Measurements from ENCODE around the gene VCP.

Gene VCP

GRCh38 chr9:35104586-35104985, 32.2 kb upstream of the VCP start:
- no peak overlapping the region for H4K8ac ChIP-seq (ENCODE audit: low read depth, low read length)
- H3K36me3 ChIP-seq (ENCODE audit: control insufficient read depth, insufficient read depth, low read length) = no peaks in the 10 kb centered on the region
- no peak overlapping the region for H3K18ac ChIP-seq (ENCODE audit: low read length)
- H3K56ac ChIP-seq (ENCODE audit: low read length) = no peak overlapping the region
- WGBS (ENCODE audit: extremely low coverage, insufficient coverage, low lambda C conversion rate) = no CpG with 5 or more reads among the region's 4 CpGs
- H2BK15ac ChIP-seq (replicated peaks; ENCODE audit: low read depth) = no peak overlapping the region
- H3K23ac ChIP-seq (ENCODE audit: low read length) = no peak overlapping the region
- H3K4ac ChIP-seq (ENCODE audit: low read depth, low read length) = no peak overlapping the region
- H3K4me2 ChIP-seq (ENCODE audit: low read length) = no peak overlapping the region
- H2BK120ac ChIP-seq (ENCODE audit: low read depth, low read length) = no peak overlapping the region
- no peak overlapping the region for H3K4me3 ChIP-seq (ENCODE audit: low read length)
- no peak for DNase-seq
- peaks cover 2% of the 10 kb centered on the region for H3K4me1 ChIP-seq (ENCODE audit: control insufficient read depth, low read depth, low read length)
- H2AK5ac ChIP-seq (ENCODE audit: low read length) = no peak overlapping the region
- no peak overlapping the region for H4K5ac ChIP-seq (ENCODE audit: low read length)
- no peak overlapping the region for H2BK5ac ChIP-seq (ENCODE audit: low read length)
- H3K79me1 ChIP-seq (ENCODE audit: low read length) = peaks cover 10% of the 10 kb centered on the region
- H3K79me2 ChIP-seq (ENCODE audit: control insufficient read depth, insufficient read depth, low read length) = peaks cover 13% of the 10 kb centered on the region
- no peaks in the 10 kb centered on the region for H3K27me3 ChIP-seq (ENCODE audit: insufficient read depth, low read length, poor library complexity)
- no peak overlapping the region for H3K9ac ChIP-seq (ENCODE audit: low read length)
- no peak overlapping the region for H3K27ac ChIP-seq (ENCODE audit: low read depth, low read length)

GRCh38 chr9:35103660-35104191, 31.3 kb upstream of the VCP start:
- H3K18ac ChIP-seq (ENCODE audit: low read length) = no peak overlapping the region
- peaks cover 13% of the 10 kb centered on the region for H3K79me2 ChIP-seq (ENCODE audit: control insufficient read depth, insufficient read depth, low read length)
- no peak overlapping the region for H2BK5ac ChIP-seq (ENCODE audit: low read length)
- no peak overlapping the region for H2BK120ac ChIP-seq (ENCODE audit: low read depth, low read length)
- H3K79me1 ChIP-seq (ENCODE audit: low read length) = peaks cover 8% of the 10 kb centered on the region
- H3K23ac ChIP-seq (ENCODE audit: low read length) = no peak overlapping the region
- H3K56ac ChIP-seq (ENCODE audit: low read length) = peak overlapping the region; percentile 8
- no peaks in the 10 kb centered on the region for H3K27me3 ChIP-seq (ENCODE audit: insufficient read depth, low read length, poor library complexity)
- H3K4me1 ChIP-seq (ENCODE audit: control insufficient read depth, low read depth, low read length) = peaks cover 2% of the 10 kb centered on the region
- peak overlapping the region; percentile 9 for H3K9ac ChIP-seq (ENCODE audit: low read length)
- H2BK15ac ChIP-seq (replicated peaks; ENCODE audit: low read depth) = no peak overlapping the region
- H4K5ac ChIP-seq (ENCODE audit: low read length) = no peak overlapping the region
- H4K8ac ChIP-seq (ENCODE audit: low read depth, low read length) = no peak overlapping the region
- peak overlapping the region; percentile 80 for H3K4me2 ChIP-seq (ENCODE audit: low read length)
- no peak overlapping the region for H3K27ac ChIP-seq (ENCODE audit: low read depth, low read length)
- WGBS (ENCODE audit: extremely low coverage, insufficient coverage, low lambda C conversion rate) = no CpG with 5 or more reads among the region's 5 CpGs
- no peak overlapping the region for H2AK5ac ChIP-seq (ENCODE audit: low read length)
- H3K36me3 ChIP-seq (ENCODE audit: control insufficient read depth, insufficient read depth, low read length) = no peaks in the 10 kb centered on the region
- DNase-seq = no peak
- no peak overlapping the region for H3K4ac ChIP-seq (ENCODE audit: low read depth, low read length)
- no peak overlapping the region for H3K4me3 ChIP-seq (ENCODE audit: low read length)

- H4K8ac ChIP-seq (ENCODE audit: low read depth, low read length) = peak within 1 kb of the TSS; percentile 68
- no peak within 1 kb of the TSS for H3K23ac ChIP-seq (ENCODE audit: low read length)
- peaks cover 8% of the 10 kb centered on the region for H3K79me1 ChIP-seq (ENCODE audit: low read length)
- H2BK120ac ChIP-seq (ENCODE audit: low read depth, low read length) = no peak within 1 kb of the TSS
- H3K18ac ChIP-seq (ENCODE audit: low read length) = peak within 1 kb of the TSS; percentile 41
- no peak within 1 kb of the TSS for H2AK5ac ChIP-seq (ENCODE audit: low read length)
- H3K27ac ChIP-seq (ENCODE audit: low read depth, low read length) = no peak within 1 kb of the TSS
- no CpG with 5 or more reads among the region's 57 CpGs for WGBS (ENCODE audit: extremely low coverage, insufficient coverage, low lambda C conversion rate)
- peak within 1 kb of the TSS; percentile 80 for H3K4me2 ChIP-seq (ENCODE audit: low read length)
- peaks cover 13% of the 10 kb centered on the region for H3K79me2 ChIP-seq (ENCODE audit: control insufficient read depth, insufficient read depth, low read length)
- peaks cover 2% of the 10 kb centered on the region for H3K4me1 ChIP-seq (ENCODE audit: control insufficient read depth, low read depth, low read length)
- H3K27me3 ChIP-seq (ENCODE audit: insufficient read depth, low read length, poor library complexity) = no peaks in the 10 kb centered on the region
- H3K36me3 ChIP-seq (ENCODE audit: control insufficient read depth, insufficient read depth, low read length) = no peaks in the 10 kb centered on the region
- peak within 1 kb of the TSS; percentile 75 for H3K56ac ChIP-seq (ENCODE audit: low read length)
- H3K4ac ChIP-seq (ENCODE audit: low read depth, low read length) = no peak within 1 kb of the TSS
- no peak within 1 kb of the TSS for H4K5ac ChIP-seq (ENCODE audit: low read length)
- H2BK15ac ChIP-seq (replicated peaks; ENCODE audit: low read depth) = no peak within 1 kb of the TSS
- peak; percentile 99 for DNase-seq
- H3K9ac ChIP-seq (ENCODE audit: low read length) = peak within 1 kb of the TSS; percentile 64
- H2BK5ac ChIP-seq (ENCODE audit: low read length) = no peak within 1 kb of the TSS
- H3K4me3 ChIP-seq (ENCODE audit: low read length) = peak within 1 kb of the TSS; percentile 70
These were observed 30.6 kb upstream of the VCP start, which contains the start of gene STOML2 for GRCh38 chr9:35102769-35103659. Gene STOML2, minus strand, starts transcription at chr9:35103131. Its CDS starts 37 bp downstream, at chr9:35103094.

GRCh38 chr9:35102465-35102768, 30.0 kb upstream of the VCP start:
- no peaks in the 10 kb centered on the region for H3K36me3 ChIP-seq (ENCODE audit: control insufficient read depth, insufficient read depth, low read length)
- H3K27ac ChIP-seq (ENCODE audit: low read depth, low read length) = no peak overlapping the region
- H3K4me2 ChIP-seq (ENCODE audit: low read length) = peak overlapping the region; percentile 29
- no peak overlapping the region for H2BK15ac ChIP-seq (replicated peaks; ENCODE audit: low read depth)
- H3K4ac ChIP-seq (ENCODE audit: low read depth, low read length) = no peak overlapping the region
- no peak for DNase-seq
- H3K9ac ChIP-seq (ENCODE audit: low read length) = peak overlapping the region; percentile 64
- H3K56ac ChIP-seq (ENCODE audit: low read length) = peak overlapping the region; percentile 75
- peak overlapping the region; percentile 68 for H4K8ac ChIP-seq (ENCODE audit: low read depth, low read length)
- H2BK5ac ChIP-seq (ENCODE audit: low read length) = no peak overlapping the region
- H3K79me2 ChIP-seq (ENCODE audit: control insufficient read depth, insufficient read depth, low read length) = peaks cover 13% of the 10 kb centered on the region
- H2BK120ac ChIP-seq (ENCODE audit: low read depth, low read length) = no peak overlapping the region
- H4K5ac ChIP-seq (ENCODE audit: low read length) = no peak overlapping the region
- H3K27me3 ChIP-seq (ENCODE audit: insufficient read depth, low read length, poor library complexity) = no peaks in the 10 kb centered on the region
- H3K18ac ChIP-seq (ENCODE audit: low read length) = peak overlapping the region; percentile 41
- H3K4me3 ChIP-seq (ENCODE audit: low read length) = peak overlapping the region; percentile 70
- H2AK5ac ChIP-seq (ENCODE audit: low read length) = no peak overlapping the region
- peaks cover 8% of the 10 kb centered on the region for H3K79me1 ChIP-seq (ENCODE audit: low read length)
- H3K4me1 ChIP-seq (ENCODE audit: control insufficient read depth, low read depth, low read length) = peaks cover 2% of the 10 kb centered on the region
- no peak overlapping the region for H3K23ac ChIP-seq (ENCODE audit: low read length)
- no CpG with 5 or more reads among the region's 10 CpGs for WGBS (ENCODE audit: extremely low coverage, insufficient coverage, low lambda C conversion rate)

GRCh38 chr9:35097573-35097972, 25.1 kb upstream of the VCP start:
- Histone ChIP-seq H3K79me2 (ENCODE audit: control insufficient read depth, insufficient read depth, low read length) (peaks cover 12% of the 10 kb centered on the region), H3K36me3 (ENCODE audit: control insufficient read depth, insufficient read depth, low read length) (no peaks in the 10 kb centered on the region), H4K5ac (ENCODE audit: low read length) (no peak overlapping the region), H3K56ac (ENCODE audit: low read length) (no peak overlapping the region), H3K4ac (ENCODE audit: low read depth, low read length) (no peak overlapping the region), H2BK5ac (ENCODE audit: low read length) (no peak overlapping the region), H3K4me1 (ENCODE audit: control insufficient read depth, low read depth, low read length) (peaks cover 4% of the 10 kb centered on the region), H3K9ac (ENCODE audit: low read length) (no peak overlapping the region), H2BK15ac (replicated peaks; ENCODE audit: low read depth) (no peak overlapping the region), H3K23ac (ENCODE audit: low read length) (no peak overlapping the region), H3K4me3 (ENCODE audit: low read length) (no peak overlapping the region), H3K27me3 (ENCODE audit: insufficient read depth, low read length, poor library complexity) (no peaks in the 10 kb centered on the region), H3K27ac (ENCODE audit: low read depth, low read length) (no peak overlapping the region), H3K18ac (ENCODE audit: low read length) (no peak overlapping the region), H4K8ac (ENCODE audit: low read depth, low read length) (no peak overlapping the region), H2BK120ac (ENCODE audit: low read depth, low read length) (no peak overlapping the region), H2AK5ac (ENCODE audit: low read length) (no peak overlapping the region), H3K4me2 (ENCODE audit: low read length) (no peak overlapping the region), H3K79me1 (ENCODE audit: low read length) (peaks cover 13% of the 10 kb centered on the region)
- WGBS (ENCODE audit: extremely low coverage, insufficient coverage, low lambda C conversion rate) = no CpG with 5 or more reads among the region's 3 CpGs
- DNase-seq = no peak

All from mesendoderm (in vitro differentiated cells).